SKM-1 treated with dmso at 0.1 percent for 144 hours (cell line): ENCODE data around the gene MSI2.

Experiments
- DNase-seq: peaks from one replicate; lab custom pipeline; 2025; ENCODE audit not compliant: unreplicated experiment; lab: John Stamatoyannopoulos, UW

MSI2 gene

DNA sequence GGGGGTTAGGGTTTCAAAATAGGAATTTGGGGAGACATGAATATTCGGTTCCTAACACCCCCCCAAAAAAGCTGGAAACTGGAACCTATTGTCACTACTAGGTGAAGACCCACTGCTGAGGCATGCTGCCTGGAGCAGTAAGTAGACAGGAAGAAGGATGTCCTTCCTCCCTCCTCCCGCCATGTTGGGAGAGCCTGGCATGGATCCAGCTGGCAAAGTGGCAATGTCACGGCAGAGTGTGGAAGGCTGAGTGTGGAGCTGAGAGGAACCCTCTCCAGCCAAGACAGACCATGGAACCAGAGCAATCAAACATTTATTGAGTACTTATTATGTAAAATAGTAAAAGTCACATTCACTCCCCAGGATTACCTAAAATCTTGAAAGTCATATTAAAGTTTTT is 439.7 kb downstream of the MSI2 start:
- DNase-seq = no peak

DNA sequence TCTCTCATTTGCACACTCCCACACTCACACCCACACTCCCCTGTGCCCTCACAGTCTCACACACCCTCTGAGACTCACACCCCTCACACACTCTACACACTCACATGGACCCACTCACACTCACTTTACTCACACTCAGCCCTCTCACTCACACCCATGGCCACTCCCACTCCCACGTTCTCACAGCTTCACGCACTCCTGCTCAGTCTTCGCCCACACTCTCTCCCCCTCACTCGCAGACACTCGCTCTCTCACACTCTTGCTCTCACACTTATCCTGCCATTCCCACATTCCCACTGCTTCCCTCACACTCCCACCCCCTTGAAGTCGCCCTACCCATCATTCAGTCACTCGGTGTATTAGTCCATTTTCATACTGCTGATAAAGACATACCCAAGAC is 440.9 kb downstream of the MSI2 start:
- no peak for DNase-seq

DNA sequence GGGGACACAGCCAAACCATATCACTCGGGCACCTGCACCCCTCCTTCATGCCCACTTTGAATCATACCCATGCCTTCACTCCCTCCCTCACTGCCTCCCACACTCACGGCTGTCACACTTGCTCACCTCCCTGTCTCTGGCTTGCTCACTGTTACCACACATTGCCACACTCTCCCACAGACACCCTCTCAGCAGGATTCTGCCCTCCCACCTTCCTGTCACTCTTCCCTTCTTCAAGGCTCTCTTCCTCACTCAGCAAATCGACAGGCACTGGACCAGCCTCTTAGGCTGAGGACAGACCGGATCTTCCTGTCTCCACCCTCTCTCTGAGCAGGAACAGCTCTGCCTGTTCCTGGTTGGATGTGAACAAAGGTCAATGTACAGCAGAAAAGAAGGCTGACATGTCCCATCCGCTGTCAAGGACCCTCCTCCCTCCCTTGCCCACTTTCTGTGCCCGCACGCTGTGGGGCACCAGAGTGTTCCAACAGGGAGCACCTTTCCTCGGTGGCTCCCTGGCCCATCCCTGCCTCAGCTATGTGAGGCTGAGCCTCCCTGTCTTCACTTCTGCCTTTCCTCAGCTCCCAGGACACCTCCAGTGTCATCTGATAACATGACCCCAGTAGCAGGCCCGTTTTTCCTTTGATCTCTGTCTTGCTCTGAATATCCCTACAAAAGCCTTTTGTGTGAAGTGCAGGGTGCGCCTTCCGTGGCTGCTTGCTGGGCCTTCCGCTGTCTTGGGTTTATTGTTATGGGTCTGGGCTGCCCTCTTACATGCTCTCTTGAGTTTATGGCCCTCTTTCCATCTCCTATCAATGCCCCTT is 441.8 kb downstream of the MSI2 start:
- no peak for DNase-seq

DNA sequence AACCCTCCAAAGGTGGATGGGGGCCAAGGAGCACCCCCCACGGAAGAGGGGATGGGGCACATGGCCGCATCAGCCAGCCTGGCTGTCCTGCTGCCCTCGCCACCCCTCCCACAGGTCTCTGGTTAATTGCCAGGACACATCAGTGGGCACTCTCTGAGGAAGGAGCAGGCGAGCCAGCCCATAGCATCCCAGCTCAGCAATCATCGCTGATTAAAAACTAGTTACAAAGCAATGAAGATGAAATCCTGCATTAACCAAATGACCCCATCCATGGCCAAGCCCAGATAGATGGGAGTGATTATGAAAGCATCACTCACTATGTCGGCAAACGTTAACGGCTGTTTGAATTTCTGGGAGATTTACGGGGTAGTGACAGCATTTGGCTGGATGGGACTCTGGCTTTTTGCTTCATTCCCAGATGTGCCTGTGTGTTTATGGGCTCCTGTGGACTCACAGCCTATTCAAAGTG is 443.5 kb downstream of the MSI2 start:
- no peak for DNase-seq

DNA sequence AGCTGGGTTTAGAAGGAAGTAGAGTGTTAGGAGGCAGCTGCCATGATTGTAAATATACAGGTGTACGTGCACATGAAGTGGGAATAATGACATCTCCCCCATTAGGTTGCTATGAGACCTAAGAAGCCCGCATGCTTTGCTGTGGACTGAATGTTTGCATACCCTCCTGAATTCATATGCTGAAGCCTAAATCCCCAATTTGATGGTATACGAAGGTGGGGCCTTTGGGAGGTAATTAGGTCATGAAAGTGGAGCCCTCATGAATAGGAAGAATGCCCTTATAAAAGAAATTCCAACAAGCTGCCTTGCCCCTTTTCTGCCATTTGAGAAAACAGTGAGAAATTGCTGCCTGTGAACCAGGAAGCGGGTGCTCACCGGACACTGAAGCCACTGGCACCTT is 444.8 kb downstream of the MSI2 start:
- DNase-seq = no peak

DNA sequence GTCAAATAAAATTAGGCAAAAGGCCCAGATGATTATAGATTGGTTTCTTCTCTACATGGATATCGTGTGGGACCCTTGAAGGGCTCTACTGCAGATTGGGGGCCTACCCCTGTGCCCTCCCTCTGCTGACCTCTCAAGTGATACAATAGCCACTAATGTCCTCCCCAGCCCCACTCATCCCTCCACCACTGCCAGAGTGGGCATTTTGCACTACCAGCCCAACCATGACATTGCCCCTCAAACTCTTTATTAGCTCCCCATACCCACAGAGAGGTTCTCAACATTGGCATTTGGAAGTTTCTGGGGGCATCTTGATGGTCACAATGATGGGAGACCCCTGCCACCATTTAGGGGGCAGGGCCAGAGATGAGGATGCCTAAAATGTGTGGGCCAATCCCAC is 446.9 kb downstream of the MSI2 start:
- DNase-seq = no peak

DNA sequence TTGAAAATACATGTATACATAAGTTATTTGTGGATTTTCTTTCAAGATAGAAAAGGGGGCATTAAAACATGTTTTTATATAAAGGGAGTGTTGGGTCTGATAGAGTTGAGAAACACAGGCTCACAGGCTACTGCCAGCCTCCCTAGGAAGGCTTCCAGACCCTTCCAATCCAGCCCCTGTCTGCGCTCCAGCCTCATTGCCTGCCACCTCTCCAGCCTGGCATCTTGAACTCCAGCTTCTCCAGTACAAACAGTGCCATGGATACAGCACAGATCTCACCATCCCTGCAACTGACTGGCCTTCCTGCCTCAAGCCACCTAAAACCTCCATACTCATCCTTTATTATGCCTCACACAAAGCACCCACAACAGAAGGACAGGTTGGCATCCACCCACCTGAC is 448.1 kb downstream of the MSI2 start:
- no peak for DNase-seq

DNA sequence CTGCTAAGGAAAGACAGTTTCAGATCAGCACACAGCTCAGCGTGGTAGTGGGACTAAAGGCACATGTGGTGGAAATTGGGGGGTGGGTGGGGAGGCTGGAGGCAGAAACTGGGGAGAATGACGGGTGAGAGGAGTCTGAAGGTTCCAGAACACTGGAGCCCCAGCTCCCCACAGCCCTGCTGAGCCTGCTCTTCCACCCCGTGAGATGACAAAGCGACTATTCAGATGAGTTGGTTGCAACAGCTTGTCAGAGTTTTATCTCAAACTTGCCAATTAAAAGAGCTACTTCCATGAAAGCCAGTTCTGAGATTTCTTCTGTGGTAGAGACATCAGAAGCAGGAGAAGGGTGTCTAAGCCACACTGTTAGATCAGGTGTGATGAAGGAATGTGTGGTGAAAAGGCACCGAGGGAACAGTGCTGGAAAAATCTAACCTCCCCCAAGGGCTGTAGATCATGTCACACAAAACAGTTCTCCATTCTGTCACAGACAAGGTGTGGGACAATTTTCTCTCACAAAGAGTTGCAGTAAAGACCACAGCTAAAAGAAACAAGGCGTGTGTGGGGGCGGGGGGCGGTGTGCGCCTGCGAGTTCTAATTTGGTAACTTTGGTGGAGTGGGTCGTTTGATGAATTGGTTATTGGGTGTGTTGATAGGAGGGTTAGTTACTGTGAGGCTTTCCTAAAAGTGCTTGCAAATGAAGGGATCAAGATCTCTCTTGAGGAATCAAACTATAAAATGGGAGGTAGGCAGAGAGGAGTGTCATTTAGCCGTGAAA is 449.8 kb downstream of the MSI2 start:
- DNase-seq = no peak

DNA sequence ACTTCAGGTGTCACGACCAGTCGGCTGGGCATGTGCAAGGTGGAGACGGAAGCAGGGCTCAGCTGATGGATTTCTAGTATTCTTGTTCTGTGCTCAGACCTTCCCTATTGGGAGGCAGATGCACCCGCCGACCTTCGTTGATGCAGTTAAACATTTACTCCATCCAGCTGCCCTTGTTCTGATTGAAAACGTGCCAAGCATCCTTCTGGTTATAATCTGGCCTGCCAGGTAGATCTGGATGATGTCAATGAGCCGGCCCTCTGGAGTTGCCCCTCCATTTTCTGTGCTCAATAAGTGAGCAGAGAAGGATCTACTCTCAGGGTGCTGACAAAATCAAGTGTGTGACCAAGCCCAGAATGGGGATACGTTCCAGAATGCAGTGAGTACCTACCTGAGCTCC is 450.4 kb downstream of the MSI2 start:
- no peak for DNase-seq

DNA sequence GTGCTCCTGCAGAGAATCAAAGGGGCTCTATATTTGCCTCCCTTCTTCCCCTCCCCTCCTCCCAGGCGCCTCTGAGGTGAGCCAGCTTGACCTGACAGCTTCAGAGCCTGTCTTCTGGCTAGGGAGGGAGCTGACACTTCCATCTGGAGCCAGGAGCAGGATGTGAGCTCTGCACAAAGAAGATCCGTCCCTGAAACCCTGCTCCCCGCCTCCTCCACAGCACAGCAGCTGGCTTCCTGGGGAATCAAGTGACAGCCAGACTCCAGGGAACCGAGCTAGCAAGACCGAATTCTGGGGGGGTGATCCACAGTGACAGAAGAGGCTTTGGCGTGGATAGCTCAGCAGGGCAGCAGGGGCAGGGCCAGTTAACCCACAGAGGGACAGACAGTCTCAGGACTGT is 451.6 kb downstream of the MSI2 start:
- no peak for DNase-seq

DNA sequence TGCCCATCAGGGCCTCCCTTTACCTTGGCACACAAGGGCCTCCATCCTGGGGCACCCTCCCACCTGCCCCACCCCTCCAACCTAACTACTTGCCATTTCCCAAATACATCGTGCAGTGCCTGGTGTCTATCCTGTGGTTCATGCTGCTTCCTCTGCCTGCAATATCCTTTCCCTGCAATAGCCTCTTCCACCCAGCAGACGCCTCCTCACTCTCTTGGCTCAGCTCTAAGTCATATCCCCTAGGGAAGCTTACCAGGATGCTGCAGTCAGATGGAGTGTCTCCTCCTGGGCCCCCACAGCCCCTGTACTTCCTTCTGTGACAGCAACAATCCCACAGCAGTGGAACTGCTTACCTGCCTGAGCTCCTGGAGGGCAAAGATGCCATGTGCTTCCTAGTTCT is 452.1 kb downstream of the MSI2 start:
- no peak for DNase-seq

DNA sequence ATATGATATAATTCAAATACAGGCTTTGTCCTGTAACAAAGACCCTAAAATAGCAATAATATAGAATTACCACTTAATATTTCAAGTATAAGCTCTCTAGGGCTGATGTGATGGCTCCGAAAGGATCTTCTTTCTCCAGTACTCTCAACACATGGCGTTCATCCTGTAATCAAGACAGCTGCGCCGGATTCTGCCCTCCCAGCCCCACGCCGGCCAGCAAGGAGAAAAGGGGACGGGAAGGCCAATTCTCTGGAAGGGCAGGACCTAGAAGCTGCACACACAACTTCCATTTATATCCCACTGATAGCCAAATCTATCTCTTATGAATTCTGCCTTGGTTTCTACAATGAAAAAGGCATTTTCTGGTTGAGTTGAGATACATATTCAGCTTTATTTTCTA is 456.8 kb downstream of the MSI2 start:
- DNase-seq = no peak

DNA sequence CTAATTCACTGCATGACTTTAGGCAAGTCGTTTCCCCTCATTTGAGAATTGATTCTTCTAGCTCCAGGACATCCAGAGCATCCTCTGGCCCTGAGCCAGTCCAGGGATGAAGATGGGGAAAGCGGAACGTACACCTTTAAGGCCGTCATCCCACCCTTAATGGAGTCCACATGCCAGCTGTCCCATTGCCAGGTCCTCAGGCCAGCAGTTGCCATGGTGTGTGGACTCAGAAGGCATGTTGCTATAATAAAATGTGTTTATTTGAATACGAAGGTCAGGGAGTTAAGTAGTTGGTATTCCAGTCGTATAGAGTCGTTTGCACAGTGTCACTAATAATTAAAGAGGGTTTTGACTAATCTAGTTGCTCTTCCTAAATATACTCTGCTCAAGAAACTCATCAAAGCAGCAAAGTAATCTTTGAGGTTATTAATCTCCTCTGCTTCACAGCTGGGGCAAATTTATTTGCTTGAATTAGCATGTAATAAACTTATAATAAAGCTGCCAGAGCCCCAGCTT is 458.4 kb downstream of the MSI2 start:
- DNase-seq = no peak

DNA sequence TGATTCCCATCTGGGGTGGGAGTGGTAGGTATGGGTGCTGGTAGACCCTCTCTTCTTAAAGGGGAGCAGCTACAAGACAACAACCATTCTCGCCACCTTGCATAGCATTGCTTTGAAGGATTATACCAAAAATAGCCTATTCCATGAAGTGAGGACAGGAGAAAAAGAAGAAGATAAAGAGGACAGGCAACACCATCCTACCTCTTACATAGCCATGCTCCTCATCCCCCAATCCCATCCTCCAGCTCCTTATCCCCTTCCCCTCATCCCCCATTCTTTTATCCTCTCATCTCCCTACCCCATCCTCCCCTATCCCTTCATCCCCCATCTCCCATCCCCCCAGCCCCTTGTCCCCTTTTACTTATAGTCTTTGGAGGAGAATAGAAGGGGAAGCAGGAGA is 459.7 kb downstream of the MSI2 start:
- DNase-seq = no peak

DNA sequence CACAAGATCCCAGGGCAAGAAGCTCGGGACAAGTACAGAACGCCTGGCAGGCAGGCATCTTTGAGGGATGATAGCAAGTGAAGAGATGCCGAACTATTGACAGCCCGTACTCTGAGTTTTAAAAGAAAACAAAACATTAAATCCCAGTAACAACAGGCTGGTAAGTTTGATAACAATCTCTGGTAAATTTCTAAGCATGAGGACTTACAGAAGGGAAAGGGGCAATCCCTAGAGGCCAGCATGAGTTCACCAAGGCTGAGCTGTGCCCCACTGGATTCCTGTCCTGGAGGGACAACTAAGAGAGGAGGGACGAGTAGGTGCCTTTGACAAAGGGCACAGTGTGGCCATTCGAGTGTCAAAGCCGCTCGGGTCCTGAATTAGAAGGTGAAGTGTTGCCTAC is 462.6 kb downstream of the MSI2 start:
- no peak for DNase-seq

DNA sequence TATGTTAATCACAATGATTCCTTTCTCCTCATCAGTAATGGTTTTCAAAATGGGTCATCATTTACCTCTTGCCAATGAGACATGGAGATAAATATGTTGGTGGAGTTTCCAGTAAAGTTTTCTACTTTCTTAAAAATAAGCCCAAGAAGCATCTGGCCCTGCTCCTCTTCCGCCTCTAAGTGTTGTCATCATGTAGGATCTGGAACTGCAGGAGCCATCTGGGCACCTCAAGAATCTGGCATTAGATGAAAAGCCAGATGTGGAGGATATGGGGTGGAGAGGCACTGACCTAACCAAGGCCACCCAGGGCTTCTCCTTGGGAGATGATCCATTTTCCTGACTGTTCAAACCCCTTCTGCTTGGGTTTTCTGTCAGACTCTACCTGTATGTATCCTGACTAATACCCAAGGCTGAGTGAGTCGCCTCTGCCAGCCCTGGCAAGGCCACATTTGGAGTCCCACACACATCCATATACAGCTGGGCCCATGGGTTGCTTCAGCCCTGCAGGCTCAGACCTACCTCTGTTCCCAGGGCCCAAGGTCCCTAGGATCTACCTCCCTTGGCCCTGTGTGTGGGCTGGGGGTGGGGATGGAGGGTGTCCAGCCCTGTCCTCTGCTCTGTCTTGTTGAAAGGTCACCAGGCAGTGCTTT is 464.2 kb downstream of the MSI2 start:
- no peak for DNase-seq

DNA sequence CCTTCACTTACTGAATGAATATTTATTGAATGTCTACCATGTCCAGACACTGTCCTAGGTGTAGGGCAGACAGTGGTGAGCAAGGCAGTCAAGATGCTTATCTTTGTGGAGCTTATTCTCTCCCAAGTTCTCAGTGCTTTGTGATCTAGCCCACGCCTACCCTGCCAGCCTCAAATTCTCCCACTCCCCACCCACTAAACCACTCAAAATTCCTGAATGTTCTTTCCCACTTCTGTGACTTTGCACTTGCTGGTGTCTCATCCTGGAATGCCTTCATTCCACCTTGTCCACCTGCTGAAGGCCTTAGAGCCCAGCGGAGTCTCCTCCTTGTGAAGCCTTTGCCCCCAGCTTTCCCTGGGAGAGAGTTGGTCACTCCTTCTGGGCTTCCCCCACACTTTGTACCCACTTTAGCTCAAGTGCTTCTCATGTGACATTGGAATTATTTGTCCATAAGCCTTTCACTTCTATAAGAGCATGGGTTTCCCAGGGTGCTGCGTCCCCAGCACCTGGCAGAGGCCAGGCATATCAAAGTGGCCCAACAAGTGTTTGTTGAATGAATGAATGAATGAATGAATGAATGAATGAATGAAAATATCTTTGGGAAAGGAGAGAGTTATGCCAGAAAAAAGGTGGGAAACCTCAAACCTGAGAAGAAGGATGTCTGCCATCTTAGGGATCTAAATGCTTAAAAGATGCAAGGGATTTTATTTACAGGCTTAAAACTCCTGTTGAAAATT is 465.8 kb downstream of the MSI2 start:
- no peak for DNase-seq

DNA sequence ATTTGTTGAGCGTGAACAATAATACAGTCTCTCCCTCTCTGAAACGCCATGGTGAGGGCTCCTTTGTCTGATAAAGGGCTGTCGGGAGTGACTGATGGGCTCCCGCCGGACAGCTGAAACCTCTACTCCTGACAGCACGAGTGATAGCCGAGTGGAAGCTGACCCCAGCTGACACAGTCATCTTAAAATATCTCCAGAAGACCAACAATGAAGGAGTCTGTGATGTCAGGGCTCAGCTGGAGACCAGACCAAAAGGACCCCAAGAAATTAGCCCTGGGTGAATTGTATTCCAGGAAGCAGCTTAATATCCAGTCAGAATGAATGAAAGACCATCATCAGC is 466.4 kb downstream of the MSI2 start:
- no peak for DNase-seq

DNA sequence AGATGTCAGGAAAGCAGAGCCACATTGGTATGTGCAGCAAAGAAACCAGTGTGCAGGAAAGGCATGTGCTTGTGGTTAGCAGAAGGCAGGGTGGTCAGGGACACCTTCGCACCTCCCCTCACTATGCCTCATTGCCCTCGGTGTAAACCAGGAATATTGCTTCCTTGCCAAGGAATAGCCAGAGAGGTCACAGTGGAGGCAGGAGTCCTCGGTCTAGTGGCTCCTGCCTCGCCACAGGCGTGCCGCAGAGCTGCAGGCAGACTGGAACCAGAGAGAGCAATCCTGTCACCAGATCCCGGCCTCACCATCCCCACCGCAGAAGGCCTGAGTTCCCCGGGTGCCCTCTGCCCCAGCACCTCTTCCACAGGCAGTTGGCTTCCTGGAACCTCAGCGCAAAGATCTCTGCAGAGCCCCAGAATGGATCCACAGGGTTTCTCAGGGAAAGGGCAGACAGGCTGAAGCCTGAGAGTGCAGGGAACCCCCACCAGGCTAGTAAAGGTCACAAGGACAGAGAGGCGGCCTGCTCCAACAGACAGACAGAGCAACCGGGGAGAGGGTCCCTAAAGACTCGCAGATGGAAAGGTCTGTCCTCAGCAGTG is 467.2 kb downstream of the MSI2 start:
- no peak for DNase-seq

DNA sequence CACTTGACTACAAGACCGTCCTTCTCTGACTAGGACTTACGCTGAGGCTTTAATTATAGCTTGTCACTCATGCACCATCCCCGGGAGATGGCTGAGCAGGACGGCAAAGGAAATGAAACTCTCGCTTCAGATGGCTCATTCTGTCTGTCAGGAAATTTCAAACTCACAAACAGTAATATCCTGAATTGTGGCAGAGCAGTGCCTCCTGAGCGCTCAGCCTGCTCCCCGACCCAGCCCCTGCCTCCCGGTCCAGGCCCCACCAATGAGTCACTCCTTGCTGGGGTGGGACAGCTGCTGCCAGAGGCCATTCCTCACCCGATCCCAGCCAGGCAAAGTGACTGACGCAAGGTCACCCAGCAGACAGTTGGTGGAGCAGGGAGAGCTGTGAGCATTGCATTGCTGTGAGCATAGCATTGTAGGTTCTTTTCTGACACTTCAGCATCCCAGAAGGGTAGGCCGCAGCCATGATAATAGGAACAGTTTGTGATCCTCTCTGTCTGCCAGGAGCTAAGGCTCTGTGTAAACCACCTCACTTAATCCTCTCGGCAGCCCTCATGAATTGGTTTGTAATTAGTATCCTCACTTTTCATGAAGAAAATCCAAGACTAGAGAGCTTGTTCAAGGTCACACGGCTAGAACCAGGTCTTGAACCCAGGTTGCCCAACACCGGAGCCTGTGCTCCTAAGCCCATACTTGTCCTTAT is 467.9 kb downstream of the MSI2 start:
- DNase-seq = no peak
